Endodermal cell (in vitro differentiated cells): Measurements from ENCODE around the gene SEPTIN8. TPM values are rescaled to one million over a fixed set of nuclear protein-coding genes. Genes with fewer than 3 reads are reported as not detected.

Source experiments
- DNase-seq: peaks from one replicate; pipeline ENCODE4 v3.0.0-alpha.2; 2017
- H3K27ac ChIP-seq: 2 replicates; pipeline ENCODE4 v1.5.1; 2013; ENCODE audit warnings: mild to moderate bottlenecking, low read depth, low read length, moderate library complexity
- H3K27me3 ChIP-seq: 2 replicates; pipeline ENCODE4 v1.6.1; 2013; ENCODE audit warnings: mild to moderate bottlenecking, low read length, moderate library complexity; ENCODE audit not compliant: insufficient read depth, control insufficient read depth, poor library complexity, severe bottlenecking
- H3K36me3 ChIP-seq: 2 replicates; pipeline ENCODE4 v1.7.0; 2013; ENCODE audit warnings: mild to moderate bottlenecking, low read length, moderate library complexity; ENCODE audit not compliant: control insufficient read depth, insufficient read depth
- H3K4me1 ChIP-seq: one replicate; pipeline ENCODE4 v1.7.0; 2013; ENCODE audit warnings: low read length; ENCODE audit not compliant: control insufficient read depth, insufficient read depth
- H3K4me3 ChIP-seq: 2 replicates; pipeline ENCODE4 v1.5.1; 2013; ENCODE audit warnings: mild to moderate bottlenecking, low read length, moderate library complexity
- H3K9ac ChIP-seq: 2 replicates; pipeline ENCODE4 v1.6.1; 2013; ENCODE audit warnings: mild to moderate bottlenecking, low read length, moderate library complexity; ENCODE audit not compliant: poor library complexity, severe bottlenecking; ENCODE audit errors: extremely low read depth
- H3K9me3 ChIP-seq: 2 replicates; pipeline ENCODE4 v1.6.1; 2013; ENCODE audit warnings: mild to moderate bottlenecking, low read length, moderate library complexity; ENCODE audit not compliant: control insufficient read depth
- H3K27ac Mint-ChIP-seq: 2 replicates; pipeline ENCODE4 v1.8.0; 2020; ENCODE audit warnings: mixed read lengths
- H3K27me3 Mint-ChIP-seq: 2 replicates; pipeline ENCODE4 v1.8.0; 2021; ENCODE audit warnings: mild to moderate bottlenecking, mixed read lengths; ENCODE audit not compliant: insufficient read depth
- H3K36me3 Mint-ChIP-seq: 2 replicates; pipeline ENCODE4 v1.8.0; 2020; ENCODE audit warnings: low read depth, mixed read lengths
- H3K4me1 Mint-ChIP-seq: 2 replicates; pipeline ENCODE4 v1.8.0; 2020; ENCODE audit warnings: mixed read lengths
- H3K4me3 Mint-ChIP-seq: 2 replicates; pipeline ENCODE4 v1.8.0; 2020; ENCODE audit warnings: mild to moderate bottlenecking, moderate library complexity, mixed read lengths
- H3K9me3 Mint-ChIP-seq: 2 replicates; pipeline ENCODE4 v1.8.0; 2020; ENCODE audit warnings: mild to moderate bottlenecking, mixed read lengths
- WGBS, 2 experiments: methylation state at CpG; one replicate each; pipeline versions ENCODE4 v1.1.5 to v1.1.7; 2013; ENCODE audit warnings: missing lambda C conversion rate in 2 of 2, mixed read lengths in 1 of 2; ENCODE audit not compliant: insufficient coverage in 1 of 2, insufficient read length in 1 of 2; 5-methylcytosine and 5-hydroxymethylcytosine counted together
- total RNA-seq, 2 donors: library from RNA; stranded (reverse); fragmentation: NEBNext Ultra II Directional in 1 of 2; extraction: Animal tissue kit (Norgen Biotek cat#: 25700) in 1 of 2; gene quantifications; 2 replicates in 1 of 2; 3 replicates in 1 of 2; pipeline ENCODE4 v1.2.1, GENCODE V29; 2021
- TF ChIP-seq, protein P1 (sequence below): fragments of 200-600 bp; sonication (generic); conservative IDR thresholded peaks from 2 replicates; pipeline ENCODE4 v1.5.0; 2021; ENCODE audit warnings: antibody characterized with exemption, mild to moderate bottlenecking

The SEPTIN8 gene
- total RNA-seq, 2 donors from 2014 or later = 49.0 to 56.7 TPM

DNA sequence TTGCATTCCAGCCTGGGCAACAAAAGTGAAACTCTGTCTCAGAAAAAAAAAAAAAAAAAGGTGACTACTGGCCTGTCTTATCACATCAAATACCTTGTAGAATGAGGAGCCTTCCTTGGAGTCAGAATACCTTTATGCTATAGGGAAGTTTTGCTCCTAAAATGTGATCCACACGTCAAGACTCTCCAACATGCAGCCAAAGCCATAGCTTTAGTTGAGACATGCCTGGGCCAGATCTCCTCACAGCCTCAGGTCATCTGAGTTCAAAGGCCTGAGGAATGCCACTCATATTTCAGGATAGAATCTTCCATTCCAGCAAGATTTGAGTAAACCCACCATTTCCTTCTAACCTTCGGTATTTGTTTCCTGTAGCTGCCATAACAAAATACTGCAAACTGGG is 22.4 kb upstream of the SEPTIN8 start:
- Histone ChIP-seq H3K4me1 (peaks cover 7% of the 10 kb centered on the region), H3K4me3 (no peak overlapping the region), H3K9ac (no peak overlapping the region), H3K9me3 (no peaks in the 10 kb centered on the region), H3K27ac (no peak overlapping the region), H3K36me3 (no peaks in the 10 kb centered on the region), H3K27me3 (peaks cover 7% of the 10 kb centered on the region)
- Mint-ChIP-seq H3K27ac (no peak overlapping the region), H3K4me3 (no peak overlapping the region), H3K9me3 (no peaks in the 10 kb centered on the region), H3K4me1 (peaks cover 10% of the 10 kb centered on the region), H3K36me3 (no peaks in the 10 kb centered on the region), H3K27me3 (peaks cover 25% of the 10 kb centered on the region)
- 96 to 100% methylated on average over 1 to 2 of the region's 2 CpGs for WGBS, 2 experiments
- DNase-seq = no peak
- TF ChIP-seq, protein P1, sequence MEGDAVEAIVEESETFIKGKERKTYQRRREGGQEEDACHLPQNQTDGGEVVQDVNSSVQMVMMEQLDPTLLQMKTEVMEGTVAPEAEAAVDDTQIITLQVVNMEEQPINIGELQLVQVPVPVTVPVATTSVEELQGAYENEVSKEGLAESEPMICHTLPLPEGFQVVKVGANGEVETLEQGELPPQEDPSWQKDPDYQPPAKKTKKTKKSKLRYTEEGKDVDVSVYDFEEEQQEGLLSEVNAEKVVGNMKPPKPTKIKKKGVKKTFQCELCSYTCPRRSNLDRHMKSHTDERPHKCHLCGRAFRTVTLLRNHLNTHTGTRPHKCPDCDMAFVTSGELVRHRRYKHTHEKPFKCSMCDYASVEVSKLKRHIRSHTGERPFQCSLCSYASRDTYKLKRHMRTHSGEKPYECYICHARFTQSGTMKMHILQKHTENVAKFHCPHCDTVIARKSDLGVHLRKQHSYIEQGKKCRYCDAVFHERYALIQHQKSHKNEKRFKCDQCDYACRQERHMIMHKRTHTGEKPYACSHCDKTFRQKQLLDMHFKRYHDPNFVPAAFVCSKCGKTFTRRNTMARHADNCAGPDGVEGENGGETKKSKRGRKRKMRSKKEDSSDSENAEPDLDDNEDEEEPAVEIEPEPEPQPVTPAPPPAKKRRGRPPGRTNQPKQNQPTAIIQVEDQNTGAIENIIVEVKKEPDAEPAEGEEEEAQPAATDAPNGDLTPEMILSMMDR = no peak

DNA sequence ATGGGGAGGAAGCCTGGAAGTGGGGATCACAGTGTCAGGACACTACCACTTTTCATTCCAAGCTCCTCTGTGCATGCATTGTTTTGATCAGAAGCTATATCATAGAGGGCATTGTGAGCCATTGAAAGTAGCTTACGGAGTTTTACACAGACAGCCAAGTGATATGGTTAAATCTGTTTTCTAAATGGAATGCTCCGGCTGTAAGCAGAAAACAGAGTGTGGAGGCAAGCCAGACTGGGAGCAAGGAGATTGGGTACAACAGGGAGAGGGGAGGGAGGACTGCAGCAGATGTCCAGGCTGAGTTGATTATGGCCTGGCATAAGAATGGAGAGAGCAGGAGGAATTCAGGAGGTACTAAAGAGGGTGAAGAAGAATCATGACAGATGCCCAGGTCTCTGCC is 20.6 kb upstream of the SEPTIN8 start:
- H3K9me3 ChIP-seq = no peaks in the 10 kb centered on the region
- WGBS, 2 experiments = 89 to 95% methylated on average over 2 of the region's 2 CpGs
- H3K4me3 ChIP-seq = no peak overlapping the region
- no peaks in the 10 kb centered on the region for H3K36me3 ChIP-seq
- Mint-ChIP-seq H3K9me3 (no peaks in the 10 kb centered on the region), H3K27ac (no peak overlapping the region), H3K27me3 (peaks cover 17% of the 10 kb centered on the region), H3K4me1 (peaks cover 10% of the 10 kb centered on the region), H3K4me3 (no peak overlapping the region), H3K36me3 (no peaks in the 10 kb centered on the region)
- H3K27me3 ChIP-seq = peaks cover 11% of the 10 kb centered on the region
- no peak overlapping the region for H3K27ac ChIP-seq
- DNase-seq = no peak
- no peak overlapping the region for H3K9ac ChIP-seq
- TF ChIP-seq, protein P1 = no peak
- peaks cover 7% of the 10 kb centered on the region for H3K4me1 ChIP-seq

DNA sequence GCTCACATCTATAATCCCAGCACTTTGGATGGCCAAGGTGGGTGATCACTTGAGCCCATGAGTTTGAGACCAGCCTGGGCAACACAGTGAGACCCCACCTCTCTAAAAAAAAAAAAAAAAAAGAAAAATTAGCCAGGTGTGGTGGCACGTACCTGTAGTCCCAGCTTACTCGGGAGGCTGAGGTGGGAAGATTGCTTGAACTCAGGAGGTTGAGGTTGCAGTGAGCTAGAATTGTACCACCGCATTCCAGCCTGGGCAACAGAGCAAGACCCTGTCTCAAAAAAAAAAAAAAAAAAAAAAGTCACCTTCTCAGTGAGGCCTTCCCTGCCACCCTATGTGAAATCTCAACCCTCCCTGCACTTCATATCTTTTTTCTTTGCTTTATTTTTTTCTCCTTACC is 14.0 kb upstream of the SEPTIN8 start:
- Histone ChIP-seq H3K27me3 (peaks cover 12% of the 10 kb centered on the region), H3K36me3 (no peaks in the 10 kb centered on the region), H3K4me1 (peaks cover 5% of the 10 kb centered on the region), H3K4me3 (no peak overlapping the region), H3K9me3 (no peaks in the 10 kb centered on the region), H3K27ac (no peak overlapping the region), H3K9ac (no peak overlapping the region)
- Mint-ChIP-seq H3K27me3 (peaks cover 11% of the 10 kb centered on the region), H3K36me3 (no peaks in the 10 kb centered on the region), H3K4me1 (peaks cover 29% of the 10 kb centered on the region), H3K4me3 (no peak overlapping the region), H3K9me3 (no peaks in the 10 kb centered on the region), H3K27ac (no peak overlapping the region)
- DNase-seq = no peak
- WGBS, 2 experiments = 95% methylated on average over 3 of the region's 3 CpGs; no CpG with 5 or more reads in 1 of the 2 experiments
- TF ChIP-seq, protein P1 = no peak
